T-helper 2 cell treated with Interferon-gamma antibody and Interleukin-4, amounts not matched to agents 100 ng/mL and 5 ng/mL, for 36 hours (primary cell): Measurements from ENCODE around the gene RDH16. TPM values are rescaled to one million over a fixed set of nuclear protein-coding genes. Genes with fewer than 3 reads are reported as not detected.
"Not testable (repeated sequence)": the region's sequence is repeated elsewhere in the genome, so short reads cannot be mapped to it uniquely, and the experiment has no call there.

Experiments
- intact Hi-C: fragments of 100-400 bp; cut with micrococcal nuclease; formaldehyde crosslinking; loops from one replicate; pipeline ENCODE4 v1.15.1; 2023
- total RNA-seq: library from RNA; stranded (reverse); gene quantifications from 2 replicates; pipeline ENCODE4 v1.2.3, GENCODE V29; 2022

RDH16 gene
- total RNA-seq, 1 donor from 2014 or later: 0.23 TPM

DNA sequence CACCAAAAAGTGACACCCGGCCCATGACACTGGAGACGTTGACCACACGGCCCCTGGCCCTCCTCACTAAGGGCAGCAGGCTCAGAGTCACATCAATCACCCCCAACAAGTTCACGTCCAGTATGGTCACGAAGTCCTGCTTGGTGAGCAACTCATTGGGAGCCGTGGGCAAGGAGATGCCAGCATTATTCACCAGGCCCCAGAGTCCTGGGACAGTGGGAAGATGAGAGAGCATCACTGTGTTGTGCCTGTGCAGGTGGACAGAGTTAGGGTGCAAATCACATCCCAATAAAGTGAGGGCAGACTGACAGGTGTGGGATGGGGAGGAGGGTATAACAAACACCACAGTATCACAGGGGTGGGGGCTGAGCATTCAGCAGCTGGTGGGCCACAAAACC, 2.5 kb downstream of the RDH16 start:
- intact Hi-C loops: no loop called here

DNA sequence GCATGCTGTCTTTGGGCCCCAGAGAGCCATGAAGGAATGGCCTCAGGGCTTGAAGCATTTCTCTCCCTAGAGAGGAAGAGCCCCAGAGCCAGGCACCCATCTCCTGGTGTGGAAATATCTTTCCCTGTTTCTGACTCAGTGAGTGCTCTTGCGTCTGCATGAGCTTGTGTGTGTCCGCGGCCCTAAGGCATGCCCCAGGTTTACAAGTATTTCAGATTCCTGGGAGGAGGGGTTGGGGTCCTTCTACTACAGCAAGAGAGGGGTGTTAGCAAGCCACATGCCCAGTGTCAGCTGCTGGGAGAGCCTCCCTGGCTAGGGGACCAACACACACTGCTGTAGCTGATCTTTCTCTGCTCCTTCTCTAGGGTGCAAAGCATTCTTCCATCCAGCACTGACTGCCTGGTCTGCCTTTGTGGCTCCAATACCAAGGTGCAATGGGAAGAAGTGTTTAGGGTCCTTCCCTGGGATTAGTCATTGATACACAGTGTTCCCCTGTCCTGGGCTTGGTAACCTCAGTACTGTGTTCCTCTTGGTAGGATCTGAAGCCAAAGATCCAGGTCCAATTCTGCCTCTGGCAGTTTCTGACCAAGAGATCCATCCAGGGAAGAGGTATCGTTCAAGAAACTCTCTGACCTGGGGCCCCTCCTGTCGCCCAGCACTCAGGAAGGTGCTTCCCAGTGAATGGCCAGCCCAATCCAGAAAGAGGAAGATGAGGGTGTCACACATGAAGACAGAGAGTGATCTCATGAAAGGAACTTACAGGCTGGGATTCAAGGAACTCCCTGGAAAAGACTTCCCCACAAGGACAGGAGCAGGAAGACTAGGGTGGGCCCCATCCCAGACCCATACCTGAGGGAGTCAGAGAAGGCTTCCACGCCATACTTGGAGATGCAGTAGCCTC, 3.1 kb downstream of the RDH16 start:
- intact Hi-C loops: no loop called here

DNA sequence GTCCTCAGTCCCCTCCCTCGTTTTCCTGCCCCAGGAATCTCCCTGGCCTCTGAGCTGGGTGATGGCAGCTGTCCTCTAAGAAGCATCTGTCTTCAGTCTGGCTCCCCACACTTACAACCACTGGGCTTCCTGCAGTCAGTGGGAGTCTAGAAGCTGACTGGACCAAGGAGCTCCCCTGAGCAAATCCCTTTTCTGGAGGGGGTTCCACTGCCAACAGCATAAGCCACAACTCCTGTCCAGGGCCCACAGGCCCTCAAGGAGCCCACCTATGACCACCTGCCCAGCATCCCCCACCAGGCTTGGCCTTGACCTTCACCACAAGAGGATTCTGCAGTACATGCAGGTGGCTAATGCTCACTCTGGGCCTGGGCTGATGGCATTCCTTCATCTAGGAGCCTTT, 4.1 kb downstream of the RDH16 start:
- intact Hi-C loops: no loop called here

DNA sequence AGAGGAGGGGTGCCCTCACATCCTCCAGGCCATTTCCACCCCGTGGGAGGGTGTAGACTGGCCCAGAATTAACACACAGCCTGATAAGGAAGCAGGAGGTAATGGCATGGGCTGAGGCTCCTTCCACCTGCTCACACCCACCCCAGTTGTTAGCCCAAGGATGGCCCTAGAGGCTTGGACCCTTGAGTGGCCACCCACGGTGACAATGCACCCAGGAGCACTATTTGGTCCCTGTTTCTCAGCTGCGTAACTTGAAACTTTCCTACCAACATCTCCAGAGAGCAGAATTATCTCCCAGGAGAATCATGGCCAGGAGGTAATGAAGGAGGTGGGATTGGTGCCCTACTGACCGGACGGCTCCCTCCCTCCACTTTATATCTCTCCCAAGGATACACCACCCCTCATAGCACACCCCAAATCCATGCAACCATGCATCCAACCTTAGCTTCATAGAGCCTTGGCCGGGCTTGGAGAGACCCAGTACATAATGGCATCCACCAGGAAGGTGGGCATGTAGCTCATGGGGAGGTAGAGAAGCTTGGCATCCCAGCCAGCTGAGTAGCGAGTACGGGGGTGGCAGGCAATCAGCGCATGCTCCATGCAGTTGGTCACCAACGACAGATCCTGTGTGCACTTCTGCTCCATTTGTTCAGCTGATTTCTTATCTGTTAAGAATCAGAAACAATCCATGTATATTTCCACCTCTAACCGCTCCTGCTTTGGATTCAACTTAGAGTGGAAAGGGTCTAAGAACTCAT, 5.6 kb downstream of the RDH16 start:
- intact Hi-C loops: no loop called here

DNA sequence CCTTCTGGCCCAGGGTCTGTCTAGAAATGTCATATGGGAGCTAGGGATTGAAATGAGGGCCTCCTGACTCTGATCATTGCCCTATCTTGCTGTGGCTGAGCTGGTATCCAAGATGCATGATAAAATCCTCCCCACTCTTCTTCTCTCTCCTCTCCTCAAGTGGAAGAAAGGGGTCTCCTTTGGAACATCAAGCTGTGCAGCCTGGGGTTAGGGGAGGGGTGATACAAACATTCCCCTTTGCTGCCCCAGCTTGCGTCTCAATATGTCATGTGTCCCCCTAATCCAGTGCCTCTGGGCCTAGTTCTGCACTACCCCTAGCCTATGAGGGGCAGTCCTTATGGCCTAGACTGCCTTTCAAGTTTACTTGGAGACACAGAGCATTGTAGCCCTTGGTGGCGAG, 8.5 kb downstream of the RDH16 start:
- intact Hi-C loops: no loop called here

DNA sequence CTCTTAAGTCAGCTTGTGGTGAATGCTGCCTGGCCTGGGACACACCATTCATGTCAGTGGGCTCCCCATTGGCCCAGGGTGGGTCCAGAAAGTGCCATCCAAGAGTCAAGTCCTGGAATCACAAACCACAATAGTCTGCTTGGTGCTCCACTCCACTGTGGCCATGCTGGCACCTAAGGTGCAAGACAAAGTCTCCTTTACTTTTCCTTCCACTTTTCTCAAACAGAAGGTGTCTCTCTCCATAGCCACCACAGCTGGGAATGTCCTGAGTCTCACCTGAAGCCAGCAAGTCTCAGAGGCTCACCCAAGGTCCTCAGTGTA, 9.0 kb downstream of the RDH16 start:
- intact Hi-C loops: no loop called here

DNA sequence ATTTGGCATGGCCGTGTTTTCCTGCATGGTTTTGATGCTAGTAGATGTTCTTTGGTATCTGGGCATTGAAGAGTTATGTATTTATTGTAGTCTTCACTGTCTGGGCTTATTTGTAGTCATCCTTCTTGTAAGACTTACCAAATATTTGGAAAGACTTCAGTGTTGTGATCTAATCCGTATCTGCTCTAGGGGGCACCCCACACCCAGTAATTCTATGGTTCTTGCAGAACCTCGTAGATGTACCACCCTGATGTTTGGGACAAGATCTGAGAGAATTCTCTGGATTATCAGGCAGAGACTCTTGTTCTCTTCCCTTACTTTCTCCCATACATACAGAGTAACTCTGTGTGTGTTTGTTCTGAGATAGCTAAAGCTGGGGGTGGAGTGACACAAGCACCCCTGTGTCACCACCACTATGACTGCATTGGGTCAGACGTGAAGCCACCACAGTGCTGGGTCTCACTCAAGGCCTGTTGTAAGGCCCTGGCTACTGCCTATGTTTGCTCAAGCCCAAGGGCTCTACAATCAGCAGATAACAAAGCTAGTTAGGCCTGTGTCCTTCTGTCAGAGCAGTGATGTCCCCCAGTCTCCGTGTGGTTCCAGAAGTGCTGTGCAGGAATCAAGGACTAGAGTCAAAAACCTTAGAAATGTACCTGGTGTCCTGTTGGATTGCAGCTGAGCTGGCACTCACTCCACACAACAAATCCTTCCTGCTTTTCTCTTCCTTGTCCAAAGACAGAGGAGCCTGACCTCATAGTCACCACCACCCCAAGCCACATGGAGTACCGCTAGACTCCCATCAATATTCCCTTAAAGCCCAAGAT, 9.6 kb downstream of the RDH16 start:
- intact Hi-C loops: no loop called here

DNA sequence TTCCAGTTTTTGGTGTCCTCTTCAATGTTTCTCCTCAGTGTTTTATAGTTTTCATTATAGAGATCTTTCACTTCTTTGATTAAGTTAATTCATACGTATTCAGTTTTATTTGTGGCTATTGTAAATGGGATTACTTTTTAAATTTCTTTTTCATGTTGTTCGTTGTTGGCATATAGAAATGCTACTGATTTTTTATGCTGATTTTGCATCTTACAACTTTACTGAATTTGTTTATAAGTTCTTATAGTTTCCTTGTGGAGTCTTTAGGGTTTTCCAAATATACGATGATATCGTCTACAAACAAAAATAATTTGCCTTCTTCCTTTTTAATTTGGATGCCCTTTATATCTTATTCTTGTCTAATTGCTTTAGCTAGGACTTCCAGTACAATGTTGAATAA, 13.5 kb downstream of the RDH16 start:
- intact Hi-C loops: no loop called here

DNA sequence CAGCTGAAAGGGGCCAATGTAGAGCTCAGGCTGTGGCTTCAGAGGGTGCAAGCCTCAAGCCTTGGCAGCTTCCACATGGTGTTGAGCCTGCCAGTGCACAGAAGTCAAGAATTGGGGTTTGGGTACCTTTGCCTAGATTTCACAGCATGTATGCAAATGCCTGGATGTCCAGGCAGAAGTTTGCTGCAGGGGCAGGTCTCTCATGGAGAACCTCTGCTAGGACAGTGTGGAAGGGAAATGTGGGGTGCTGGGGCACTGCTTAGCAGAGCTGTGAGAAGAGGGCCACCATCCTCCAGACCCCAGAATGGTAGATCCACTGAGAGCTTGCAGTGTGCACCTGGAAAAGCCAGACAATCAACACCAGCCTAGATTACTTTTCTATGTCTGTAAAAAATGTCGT, 14.0 kb downstream of the RDH16 start:
- intact Hi-C loops: not testable (repeated sequence)

DNA sequence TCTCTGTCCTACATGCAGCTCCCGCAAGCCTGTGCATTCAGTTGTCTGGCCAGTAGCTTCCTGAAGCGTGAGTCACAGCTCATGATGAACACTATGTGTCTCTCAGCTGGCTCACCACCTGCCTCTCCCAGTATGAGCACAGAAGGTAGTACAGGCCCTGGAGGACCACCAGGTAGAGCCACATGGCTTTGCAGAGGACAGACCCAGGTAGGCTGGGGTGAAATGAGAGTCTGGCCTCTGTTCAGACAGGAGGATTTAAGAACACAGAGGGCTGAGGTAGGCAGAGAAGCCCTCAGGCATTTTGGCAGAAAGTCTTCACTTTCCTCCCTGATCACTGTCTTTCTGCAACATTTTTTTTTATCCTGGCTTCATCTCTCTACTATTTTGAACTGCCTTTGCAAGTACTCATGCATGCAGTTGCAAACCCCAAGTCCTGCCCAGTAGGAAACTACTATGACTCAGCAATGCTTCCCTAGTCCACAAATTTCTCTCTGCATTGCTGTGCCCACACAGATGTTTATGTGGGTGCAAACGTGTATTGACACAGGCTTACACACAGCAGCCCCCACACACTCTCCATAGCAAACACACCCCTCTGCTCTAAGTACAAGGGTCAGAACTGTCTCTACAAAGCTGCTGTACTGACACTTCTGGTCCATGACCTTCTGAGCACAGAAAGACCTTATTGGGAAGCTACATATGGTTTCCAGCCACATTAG, 15.9 kb downstream of the RDH16 start:
- intact Hi-C loops: no loop called here

DNA sequence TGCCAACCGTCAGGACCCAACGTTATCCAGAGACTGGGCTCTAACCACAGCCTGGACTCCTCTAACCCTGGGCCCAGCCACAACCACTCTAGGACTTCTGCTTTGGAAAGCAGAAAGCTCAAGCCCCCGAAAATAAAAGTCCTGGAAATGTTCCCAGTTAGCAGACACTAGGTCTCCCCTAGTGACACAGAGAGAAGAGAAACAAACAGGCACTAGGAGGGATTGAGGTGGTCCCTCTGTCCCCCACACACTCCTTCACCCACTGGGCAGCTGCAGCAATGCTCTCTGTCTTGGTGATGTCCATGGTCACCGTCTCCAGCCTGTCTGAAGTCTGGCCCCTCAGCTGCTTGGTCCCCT, 16.5 kb downstream of the RDH16 start:
- intact Hi-C loops: not testable (repeated sequence)

DNA sequence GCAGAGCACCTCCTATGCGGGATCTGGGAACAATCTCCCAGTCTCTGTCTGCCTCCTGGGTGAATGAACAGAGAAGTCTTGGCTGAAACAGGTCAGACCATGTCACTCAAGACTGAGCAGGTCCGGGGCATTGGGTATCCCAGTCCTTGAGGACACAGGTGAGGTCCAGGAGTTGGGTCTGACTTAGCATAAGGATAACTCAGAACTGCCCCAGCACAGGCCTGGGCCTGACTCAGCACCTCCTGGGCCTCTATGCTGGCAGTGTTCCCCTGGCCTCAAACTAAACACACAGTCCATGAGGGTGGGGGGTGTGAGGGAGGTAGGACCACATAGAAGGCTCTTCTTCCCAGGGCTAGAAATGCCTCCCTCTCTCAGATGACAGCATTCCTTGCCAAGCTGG, 21.7 kb downstream of the RDH16 start:
- intact Hi-C loops: no loop called here

DNA sequence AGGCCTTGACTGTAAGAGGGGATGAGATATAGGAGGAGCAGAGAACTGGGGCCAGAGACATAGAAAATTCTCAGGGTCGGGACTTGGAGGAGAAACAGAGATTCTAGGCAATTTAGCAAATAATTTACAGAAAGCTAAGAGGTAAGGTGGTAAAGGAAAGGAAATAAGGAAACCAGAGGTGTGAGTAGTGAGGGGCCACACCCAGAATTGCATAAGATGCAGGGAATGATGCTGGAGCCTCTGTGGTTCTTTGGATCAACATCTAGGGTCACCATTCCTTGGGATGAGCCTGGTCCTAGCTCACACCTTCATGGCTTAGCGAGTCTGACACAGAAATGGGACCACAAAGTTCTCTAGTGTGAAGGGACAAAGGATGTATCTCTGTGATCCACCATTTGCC, 22.3 kb downstream of the RDH16 start:
- intact Hi-C loops: no loop called here

DNA sequence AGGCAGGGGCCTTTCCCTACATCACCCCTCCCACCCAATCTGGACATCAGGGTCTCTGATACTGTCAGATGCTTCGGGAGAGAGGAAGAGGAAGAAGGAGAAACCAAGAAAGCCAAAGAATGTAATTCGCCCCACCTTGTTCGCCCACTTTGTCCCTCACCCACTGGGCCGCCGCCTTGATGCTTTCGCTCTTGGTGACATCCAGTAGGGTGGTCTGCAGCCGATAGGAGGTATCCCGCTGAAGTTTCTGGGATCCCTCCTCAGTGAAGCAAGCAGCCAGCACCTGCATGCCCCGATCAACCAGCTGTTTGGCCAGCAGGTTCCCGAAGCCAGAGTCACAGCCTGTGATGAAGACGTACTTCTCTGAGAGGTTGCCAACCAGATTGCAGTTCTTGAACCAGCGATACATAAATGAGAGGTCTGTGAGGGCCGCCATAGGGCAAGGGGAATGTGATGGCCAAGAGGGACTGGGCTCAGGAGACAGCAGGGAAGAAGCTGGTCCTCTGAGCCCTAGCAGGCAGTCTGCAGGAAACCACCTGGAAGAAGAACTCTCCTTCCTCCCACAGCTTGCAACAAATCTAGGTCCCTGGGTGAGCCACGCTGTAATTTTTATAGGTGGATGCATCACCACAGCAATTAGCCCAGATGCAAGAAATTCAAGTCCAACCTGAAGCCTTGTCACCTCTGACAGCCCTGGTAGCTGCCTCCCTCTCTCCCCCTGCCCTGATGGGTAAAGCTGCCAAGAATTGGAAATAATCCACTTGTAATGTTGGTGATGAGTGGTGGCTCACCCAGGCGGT, 23.4 kb downstream of the RDH16 start, which contains the start of gene SDR9C7:
TSS of gene SDR9C7 (minus strand) at position 583 of the 800 bp plus-strand sequence. CDS start at position 436, 147 bp downstream.
- intact Hi-C loops: no loop called here

DNA sequence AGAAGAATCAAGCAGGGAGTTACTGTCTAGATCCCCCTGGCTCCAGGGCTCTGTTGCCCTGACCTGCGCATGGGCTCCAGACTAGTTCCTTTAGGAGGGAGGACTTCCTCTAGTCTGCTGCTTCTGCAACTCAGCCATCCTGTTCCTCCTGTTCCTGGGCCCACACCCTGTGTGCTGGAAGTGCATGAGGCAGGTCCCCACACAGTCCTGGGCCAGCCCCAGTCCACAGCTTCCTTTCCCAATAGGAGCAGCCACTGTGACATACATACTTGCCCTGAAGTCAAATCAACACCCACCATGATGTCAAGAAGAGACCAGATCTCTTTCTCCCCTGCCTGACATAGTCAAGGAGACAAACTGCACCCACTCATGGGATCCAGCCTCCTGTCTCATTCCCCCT, 24.5 kb downstream of the RDH16 start:
- intact Hi-C loops: no loop called here

DNA sequence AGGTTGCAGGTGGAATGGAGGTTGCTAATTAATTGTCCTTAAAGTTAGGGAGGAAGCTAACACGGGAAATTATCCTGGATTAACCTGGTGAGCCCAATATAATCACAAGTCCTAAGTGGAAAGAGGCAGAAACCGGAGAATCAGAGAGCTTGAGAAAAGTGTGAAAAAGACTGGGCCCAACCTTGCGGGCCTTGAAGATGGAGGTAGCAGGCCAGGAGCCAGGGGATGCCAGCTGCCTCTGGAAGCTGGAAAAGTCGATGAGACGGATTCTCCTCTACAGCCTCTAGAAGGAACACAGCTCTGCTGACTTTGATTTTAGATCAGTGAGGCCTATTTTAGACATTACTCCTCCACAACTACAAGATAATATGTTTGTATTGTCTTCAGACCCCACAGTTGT, 25.3 kb downstream of the RDH16 start:
- intact Hi-C loops: no loop called here

DNA sequence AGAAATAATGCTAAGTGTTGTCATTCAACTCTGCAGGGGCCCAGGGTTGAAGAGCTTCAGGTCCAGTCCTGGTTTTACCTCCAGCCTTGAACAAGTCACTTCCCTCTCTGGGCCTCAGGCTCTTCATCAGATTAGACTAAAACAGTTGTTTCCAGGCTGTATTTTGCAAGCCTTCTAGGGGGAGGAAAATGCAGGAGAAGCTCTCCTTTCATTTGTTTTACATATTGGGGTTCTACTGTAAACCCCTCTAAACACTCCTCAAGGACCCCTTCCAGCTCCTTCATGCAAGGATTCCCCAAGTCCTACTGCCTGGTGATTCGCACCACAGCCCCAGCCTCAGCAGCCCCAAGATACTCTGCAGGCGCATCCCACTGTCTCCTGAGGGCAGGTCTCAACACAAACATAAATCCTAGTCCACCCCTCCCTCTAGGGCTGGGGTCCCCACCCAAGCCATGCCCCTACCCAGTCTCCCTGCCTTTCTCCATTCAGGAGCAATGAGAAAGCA, 25.9 kb downstream of the RDH16 start:
- intact Hi-C loops: no loop called here

DNA sequence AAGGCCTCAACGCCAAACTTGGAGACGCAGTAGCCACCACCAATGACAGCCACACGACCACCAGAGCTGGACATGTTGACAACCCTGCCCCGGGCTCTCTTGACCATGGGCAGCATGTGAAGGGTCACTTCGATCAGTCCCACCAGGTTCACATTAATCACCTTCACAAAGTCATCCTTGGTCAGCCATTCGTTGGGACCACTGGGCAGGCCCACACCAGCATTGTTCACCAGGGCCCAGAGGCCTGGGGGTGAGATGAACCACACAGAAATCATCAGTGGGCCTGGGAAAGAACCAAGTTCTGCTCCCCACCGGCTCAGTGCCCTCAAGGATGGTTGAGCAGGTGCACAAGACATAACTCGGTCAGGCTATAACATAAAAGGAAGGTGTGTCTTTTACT, 27.2 kb downstream of the RDH16 start:
- intact Hi-C loops: no loop called here

DNA sequence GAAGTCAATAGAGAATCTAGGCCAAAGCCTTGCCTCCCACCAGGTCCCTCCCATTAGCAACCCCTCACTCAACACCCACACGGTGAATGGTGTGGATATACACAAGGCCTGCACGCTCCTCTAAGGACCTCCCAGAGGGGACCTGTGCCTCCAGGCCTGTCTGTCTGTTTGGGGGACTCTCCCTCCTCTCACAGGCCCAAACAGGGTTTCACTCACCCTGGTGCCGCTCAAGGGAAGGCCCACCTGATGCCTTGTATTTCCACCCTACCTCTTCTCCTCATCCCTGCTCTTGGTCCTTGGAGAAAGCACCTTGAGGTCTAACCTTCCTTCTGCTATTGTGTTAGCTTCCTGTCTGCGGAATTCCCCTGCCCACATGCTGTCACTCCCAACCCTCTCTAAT, 27.6 kb downstream of the RDH16 start:
- intact Hi-C loops: no loop called here

DNA sequence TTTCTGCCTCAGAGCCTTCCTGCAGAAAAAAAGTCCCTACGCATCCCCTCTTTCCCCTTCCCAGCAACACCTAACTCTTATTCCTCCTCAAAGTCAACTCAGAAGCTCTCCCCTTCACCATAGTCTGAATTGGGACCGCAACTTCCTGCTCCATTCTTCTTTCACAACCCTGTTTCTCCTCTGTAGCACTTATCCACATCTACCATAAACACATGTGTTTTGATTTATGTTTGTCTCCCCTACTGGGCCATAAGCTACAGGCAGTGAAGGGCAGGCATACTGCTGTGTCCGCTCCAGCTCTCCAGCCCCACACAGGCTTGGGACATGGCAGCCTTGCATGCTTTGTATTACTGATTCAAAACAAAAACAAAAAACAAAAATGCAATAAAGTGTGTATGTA, 29.1 kb downstream of the RDH16 start:
- intact Hi-C loops: no loop called here
